Activated CD8-positive, alpha-beta memory T cell treated with anti-CD3 and anti-CD28 coated beads, Interleukin-2, amount 50 U/mL, for 1 hour (primary cell): Measurements from ENCODE around the gene METTL17.

Source experiments
- DNase-seq: peaks from one replicate; pipeline ENCODE4 v3.0.0-alpha.2; 2020; ENCODE audit errors: extremely low read depth

METTL17 gene

DNA sequence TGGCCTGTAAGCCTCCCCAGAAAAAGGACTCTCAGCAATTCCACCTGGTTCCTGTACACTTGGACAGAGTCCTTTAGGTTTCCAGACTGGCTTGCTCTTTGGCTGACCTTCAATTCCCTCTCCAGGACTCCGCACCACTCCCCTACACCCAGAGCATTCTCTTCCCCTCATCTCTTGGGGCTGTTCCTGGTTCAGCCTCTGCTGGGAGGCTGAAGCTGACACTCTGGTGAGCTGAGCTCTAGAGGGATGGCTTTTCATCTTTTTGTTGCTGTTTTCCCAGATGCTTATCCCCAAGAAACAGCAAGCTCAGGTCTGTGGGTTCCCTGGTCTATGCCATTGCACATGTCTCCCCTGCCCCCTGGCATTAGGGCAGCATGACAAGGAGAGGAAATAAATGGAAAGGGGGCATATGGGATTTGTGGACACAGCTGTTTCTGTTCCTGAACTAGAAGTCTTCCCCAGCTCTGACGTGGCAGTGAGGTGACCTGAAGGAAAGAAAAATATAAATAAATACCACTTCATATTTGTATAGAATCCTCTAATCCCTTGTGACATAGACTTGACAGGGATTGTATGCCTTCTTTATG is 53.7 kb downstream of the METTL17 start:
- DNase-seq, result no peak

- DNase-seq, result no peak
Measured at GRCh38 chr14:21043974-21044618, 54.3 kb downstream of the METTL17 start.
